ENCODE data around the gene SOWAHA.

Gene SOWAHA

GRCh38 chr5:132781029-132781428 is 32.1 kb upstream of the SOWAHA start:
- no peak overlapping the region for H3K27ac ChIP-seq (ENCODE audit: low read depth, low read length)
- H3K4me1 ChIP-seq (ENCODE audit: control insufficient read depth, insufficient read depth, low read length) = peaks cover 5% of the 10 kb centered on the region
- H3K9ac ChIP-seq (ENCODE audit: low read length) = no peak overlapping the region
- H3K4me3 ChIP-seq (ENCODE audit: low read length) = no peak overlapping the region
- no peaks in the 10 kb centered on the region for H3K36me3 ChIP-seq (ENCODE audit: control insufficient read depth, insufficient read depth, low read length)
- H3K27me3 ChIP-seq (ENCODE audit: control insufficient read depth, insufficient read depth, low read length) = peaks cover 4% of the 10 kb centered on the region

GRCh38 chr5:132782101-132782500 is 31.0 kb upstream of the SOWAHA start:
- Histone ChIP-seq H3K27ac (ENCODE audit: low read depth, low read length) (no peak overlapping the region), H3K4me3 (ENCODE audit: low read length) (no peak overlapping the region), H3K36me3 (ENCODE audit: control insufficient read depth, insufficient read depth, low read length) (no peaks in the 10 kb centered on the region), H3K9ac (ENCODE audit: low read length) (no peak overlapping the region), H3K27me3 (ENCODE audit: control insufficient read depth, insufficient read depth, low read length) (peaks cover 4% of the 10 kb centered on the region), H3K4me1 (ENCODE audit: control insufficient read depth, insufficient read depth, low read length) (peaks cover 5% of the 10 kb centered on the region)

DNA sequence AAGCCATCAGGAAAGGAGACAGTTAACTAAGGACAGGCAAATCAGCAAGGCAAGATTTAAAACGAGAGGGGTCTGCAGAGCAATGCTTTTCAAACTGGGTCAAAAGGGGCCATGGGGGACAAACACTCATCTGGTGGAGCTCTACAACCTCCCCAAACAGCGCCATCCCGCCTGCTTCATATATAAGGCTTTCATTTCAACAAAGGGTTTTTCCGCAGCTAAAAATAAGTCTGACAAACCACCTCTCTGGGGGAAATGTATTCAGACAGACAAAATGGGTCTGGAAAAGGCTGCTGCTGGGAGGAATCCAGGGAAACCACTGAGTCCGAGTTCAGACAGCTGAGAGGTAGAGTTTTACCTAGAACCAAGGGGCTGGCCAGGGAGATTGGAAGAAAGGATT is 27.7 kb upstream of the SOWAHA start:
- no peak overlapping the region for H3K27ac ChIP-seq (ENCODE audit: low read depth, low read length)
- H3K4me1 ChIP-seq (ENCODE audit: control insufficient read depth, insufficient read depth, low read length) = no peaks in the 10 kb centered on the region
- no peak overlapping the region for H3K4me3 ChIP-seq (ENCODE audit: low read length)
- no peaks in the 10 kb centered on the region for H3K36me3 ChIP-seq (ENCODE audit: control insufficient read depth, insufficient read depth, low read length)
- no peak overlapping the region for H3K9ac ChIP-seq (ENCODE audit: low read length)
- H3K27me3 ChIP-seq (ENCODE audit: control insufficient read depth, insufficient read depth, low read length) = no peaks in the 10 kb centered on the region

DNA sequence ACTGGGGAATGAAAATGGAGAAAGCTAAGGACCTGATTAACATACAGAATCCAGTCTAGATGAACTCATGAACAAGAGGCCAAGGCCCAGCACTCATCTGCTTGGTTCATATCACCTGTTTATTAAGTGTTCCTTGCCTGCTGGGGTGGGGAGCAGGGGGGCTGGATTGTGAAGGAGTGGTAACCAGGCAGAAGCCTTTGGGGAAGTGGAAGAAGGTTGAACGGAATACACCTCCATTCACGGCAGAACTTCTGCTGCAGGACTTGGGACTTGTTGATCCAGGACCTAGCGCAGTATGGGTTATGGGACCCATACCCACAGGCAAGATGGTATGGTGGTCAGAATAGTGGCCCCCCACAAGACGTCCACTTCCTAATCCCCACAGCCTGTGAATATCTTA is 27.2 kb upstream of the SOWAHA start:
- no peaks in the 10 kb centered on the region for H3K27me3 ChIP-seq (ENCODE audit: control insufficient read depth, insufficient read depth, low read length)
- no peaks in the 10 kb centered on the region for H3K4me1 ChIP-seq (ENCODE audit: control insufficient read depth, insufficient read depth, low read length)
- H3K9ac ChIP-seq (ENCODE audit: low read length) = no peak overlapping the region
- H3K4me3 ChIP-seq (ENCODE audit: low read length) = no peak overlapping the region
- H3K36me3 ChIP-seq (ENCODE audit: control insufficient read depth, insufficient read depth, low read length) = no peaks in the 10 kb centered on the region
- H3K27ac ChIP-seq (ENCODE audit: low read depth, low read length) = no peak overlapping the region

DNA sequence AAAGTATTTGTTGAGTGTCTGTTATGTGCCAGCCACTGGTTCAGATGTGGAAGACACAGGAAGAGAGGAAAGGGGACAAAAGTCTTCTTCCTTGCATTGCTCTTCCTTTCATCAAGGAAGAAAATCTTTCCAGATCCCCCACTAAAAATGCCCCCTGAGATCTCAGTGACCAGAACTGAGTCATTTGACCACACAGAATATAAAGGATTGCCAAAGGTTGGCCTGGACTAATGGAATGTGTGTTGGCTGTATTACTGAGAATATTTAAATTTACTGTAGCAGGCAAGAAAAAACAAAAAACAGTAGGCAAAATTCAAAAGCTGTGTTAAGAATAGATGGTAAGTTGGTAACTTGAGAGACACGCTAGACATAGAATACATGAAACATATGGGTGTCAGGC is 26.0 kb upstream of the SOWAHA start:
- Histone ChIP-seq H3K27me3 (ENCODE audit: control insufficient read depth, insufficient read depth, low read length) (no peaks in the 10 kb centered on the region), H3K4me3 (ENCODE audit: low read length) (no peak overlapping the region), H3K9ac (ENCODE audit: low read length) (no peak overlapping the region), H3K4me1 (ENCODE audit: control insufficient read depth, insufficient read depth, low read length) (no peaks in the 10 kb centered on the region), H3K27ac (ENCODE audit: low read depth, low read length) (no peak overlapping the region), H3K36me3 (ENCODE audit: control insufficient read depth, insufficient read depth, low read length) (no peaks in the 10 kb centered on the region)

DNA sequence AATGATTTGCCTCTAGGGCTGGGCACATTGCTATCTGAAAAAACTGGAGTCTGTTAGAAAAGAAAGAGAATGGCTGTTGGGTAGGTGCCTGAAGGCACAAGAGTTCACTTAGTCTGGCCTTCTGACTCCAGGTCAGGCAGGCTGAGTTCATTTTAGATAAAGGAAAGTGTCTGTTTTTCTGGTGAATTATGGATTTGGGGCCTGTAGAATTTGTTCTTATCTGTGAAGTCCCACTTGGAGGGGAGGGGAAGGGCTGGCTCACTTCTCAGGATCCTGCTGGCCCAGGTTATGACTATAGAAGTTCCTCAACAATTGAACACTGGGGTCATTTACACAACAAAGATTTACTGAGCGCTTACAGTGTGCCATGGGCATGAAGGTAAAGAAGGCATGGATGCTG is 24.6 kb upstream of the SOWAHA start:
- Histone ChIP-seq H3K4me3 (ENCODE audit: low read length) (no peak overlapping the region), H3K9ac (ENCODE audit: low read length) (no peak overlapping the region), H3K27ac (ENCODE audit: low read depth, low read length) (no peak overlapping the region), H3K36me3 (ENCODE audit: control insufficient read depth, insufficient read depth, low read length) (no peaks in the 10 kb centered on the region), H3K4me1 (ENCODE audit: control insufficient read depth, insufficient read depth, low read length) (no peaks in the 10 kb centered on the region), H3K27me3 (ENCODE audit: control insufficient read depth, insufficient read depth, low read length) (no peaks in the 10 kb centered on the region)

GRCh38 chr5:132788990-132789886 is 23.9 kb upstream of the SOWAHA start:
- no peak overlapping the region for H3K9ac ChIP-seq (ENCODE audit: low read length)

GRCh38 chr5:132790201-132790865 is 22.8 kb upstream of the SOWAHA start:
- H3K27me3 ChIP-seq (ENCODE audit: control insufficient read depth, insufficient read depth, low read length) = no peaks in the 10 kb centered on the region
- H3K27ac ChIP-seq (ENCODE audit: low read depth, low read length) = no peak overlapping the region
- H3K9ac ChIP-seq (ENCODE audit: low read length) = no peak overlapping the region
- H3K4me1 ChIP-seq (ENCODE audit: control insufficient read depth, insufficient read depth, low read length) = no peaks in the 10 kb centered on the region
- no peaks in the 10 kb centered on the region for H3K36me3 ChIP-seq (ENCODE audit: control insufficient read depth, insufficient read depth, low read length)
- H3K4me3 ChIP-seq (ENCODE audit: low read length) = no peak overlapping the region

More at GRCh38 chr5:132788990-132789886, 23.9 kb upstream of the SOWAHA start:
- Histone ChIP-seq H3K27ac (ENCODE audit: low read depth, low read length) (no peak overlapping the region), H3K4me3 (ENCODE audit: low read length) (no peak overlapping the region), H3K36me3 (ENCODE audit: control insufficient read depth, insufficient read depth, low read length) (no peaks in the 10 kb centered on the region), H3K27me3 (ENCODE audit: control insufficient read depth, insufficient read depth, low read length) (no peaks in the 10 kb centered on the region), H3K4me1 (ENCODE audit: control insufficient read depth, insufficient read depth, low read length) (no peaks in the 10 kb centered on the region)

DNA sequence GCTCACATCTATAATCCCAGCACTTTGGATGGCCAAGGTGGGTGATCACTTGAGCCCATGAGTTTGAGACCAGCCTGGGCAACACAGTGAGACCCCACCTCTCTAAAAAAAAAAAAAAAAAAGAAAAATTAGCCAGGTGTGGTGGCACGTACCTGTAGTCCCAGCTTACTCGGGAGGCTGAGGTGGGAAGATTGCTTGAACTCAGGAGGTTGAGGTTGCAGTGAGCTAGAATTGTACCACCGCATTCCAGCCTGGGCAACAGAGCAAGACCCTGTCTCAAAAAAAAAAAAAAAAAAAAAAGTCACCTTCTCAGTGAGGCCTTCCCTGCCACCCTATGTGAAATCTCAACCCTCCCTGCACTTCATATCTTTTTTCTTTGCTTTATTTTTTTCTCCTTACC is 22.1 kb upstream of the SOWAHA start:
- H3K9ac ChIP-seq (ENCODE audit: low read length) = no peak overlapping the region
- no peaks in the 10 kb centered on the region for H3K27me3 ChIP-seq (ENCODE audit: control insufficient read depth, insufficient read depth, low read length)
- no peaks in the 10 kb centered on the region for H3K36me3 ChIP-seq (ENCODE audit: control insufficient read depth, insufficient read depth, low read length)
- no peak overlapping the region for H3K4me3 ChIP-seq (ENCODE audit: low read length)
- no peak overlapping the region for H3K27ac ChIP-seq (ENCODE audit: low read depth, low read length)
- no peaks in the 10 kb centered on the region for H3K4me1 ChIP-seq (ENCODE audit: control insufficient read depth, insufficient read depth, low read length)

GRCh38 chr5:132797651-132798050 is 15.5 kb upstream of the SOWAHA start:
- H3K27me3 ChIP-seq (ENCODE audit: control insufficient read depth, insufficient read depth, low read length) = no peaks in the 10 kb centered on the region
- H3K9ac ChIP-seq (ENCODE audit: low read length) = no peak overlapping the region
- no peak overlapping the region for H3K4me3 ChIP-seq (ENCODE audit: low read length)
- H3K27ac ChIP-seq (ENCODE audit: low read depth, low read length) = no peak overlapping the region
- no peaks in the 10 kb centered on the region for H3K36me3 ChIP-seq (ENCODE audit: control insufficient read depth, insufficient read depth, low read length)
- H3K4me1 ChIP-seq (ENCODE audit: control insufficient read depth, insufficient read depth, low read length) = no peaks in the 10 kb centered on the region

GRCh38 chr5:132799392-132799791 is 13.7 kb upstream of the SOWAHA start:
- no peak overlapping the region for H3K4me3 ChIP-seq (ENCODE audit: low read length)
- H3K9ac ChIP-seq (ENCODE audit: low read length) = no peak overlapping the region
- H3K27ac ChIP-seq (ENCODE audit: low read depth, low read length) = no peak overlapping the region
- no peaks in the 10 kb centered on the region for H3K27me3 ChIP-seq (ENCODE audit: control insufficient read depth, insufficient read depth, low read length)
- no peaks in the 10 kb centered on the region for H3K4me1 ChIP-seq (ENCODE audit: control insufficient read depth, insufficient read depth, low read length)
- no peaks in the 10 kb centered on the region for H3K36me3 ChIP-seq (ENCODE audit: control insufficient read depth, insufficient read depth, low read length)

- Histone ChIP-seq H3K27me3 (ENCODE audit: control insufficient read depth, insufficient read depth, low read length) (no peaks in the 10 kb centered on the region), H3K36me3 (ENCODE audit: control insufficient read depth, insufficient read depth, low read length) (no peaks in the 10 kb centered on the region), H3K27ac (ENCODE audit: low read depth, low read length) (no peak overlapping the region), H3K4me3 (ENCODE audit: low read length) (no peak overlapping the region), H3K4me1 (ENCODE audit: control insufficient read depth, insufficient read depth, low read length) (no peaks in the 10 kb centered on the region), H3K9ac (ENCODE audit: low read length) (no peak overlapping the region)
These were observed 12.6 kb upstream of the SOWAHA start for GRCh38 chr5:132800545-132800944.
